ENCODE measurements around the gene ARL5B.

The ARL5B gene

GRCh38 chr10:18683427-18683826 is 24.2 kb downstream of the ARL5B start:
- ChIA-PET CTCF (no interaction called here), POLR2A (interaction anchor here (0.6 kb wide), 1 partner anchor 9 kb away, joined by 3 read pairs; no protein-coding TSS in a partner anchor)
- no peak for DNase-seq (ENCODE audit: low read depth, low spot score)
- H3K4me3 ChIP-seq (ENCODE audit: low read depth, low read length): no peak overlapping the region
- no peak for TF ChIP-seq CTCF (IDR thresholded peaks at IDR 0.05; ENCODE audit: insufficient read depth, low read length, missing control alignments)

- DNase-seq (ENCODE audit: low read depth, low spot score): no peak
- ChIA-PET POLR2A (no interaction called here), CTCF (no interaction called here)
- H3K4me3 ChIP-seq (ENCODE audit: low read depth, low read length): no peak overlapping the region
- no peak for TF ChIP-seq CTCF (IDR thresholded peaks at IDR 0.05; ENCODE audit: insufficient read depth, low read length, missing control alignments)
These were observed 25.2 kb downstream of the ARL5B start for GRCh38 chr10:18684416-18684815.

GRCh38 chr10:18684953-18685352 is 25.7 kb downstream of the ARL5B start:
- H3K4me3 ChIP-seq (ENCODE audit: low read depth, low read length): no peak overlapping the region
- CTCF ChIA-PET: no interaction called here
- no peak for TF ChIP-seq CTCF (IDR thresholded peaks at IDR 0.05; ENCODE audit: insufficient read depth, low read length, missing control alignments)
- DNase-seq (ENCODE audit: low read depth, low spot score): no peak
- POLR2A ChIA-PET: no interaction called here

- TF ChIP-seq CTCF (IDR thresholded peaks at IDR 0.05; ENCODE audit: insufficient read depth, low read length, missing control alignments): no peak
- CTCF ChIA-PET: no interaction called here
- POLR2A ChIA-PET: no interaction called here
These were observed 26.3 kb downstream of the ARL5B start for GRCh38 chr10:18685555-18685954.

GRCh38 chr10:18687195-18687594 is 28.0 kb downstream of the ARL5B start:
- no peak overlapping the region for H3K4me3 ChIP-seq (ENCODE audit: low read depth, low read length)
- no peak for DNase-seq (ENCODE audit: low read depth, low spot score)
- TF ChIP-seq CTCF (IDR thresholded peaks at IDR 0.05; ENCODE audit: insufficient read depth, low read length, missing control alignments): no peak
- ChIA-PET CTCF (no interaction called here), POLR2A (no interaction called here)

More at GRCh38 chr10:18685555-18685954, 26.3 kb downstream of the ARL5B start:
- no peak overlapping the region for H3K4me3 ChIP-seq (ENCODE audit: low read depth, low read length)
- no peak for DNase-seq (ENCODE audit: low read depth, low spot score)

- TF ChIP-seq CTCF (IDR thresholded peaks at IDR 0.05; ENCODE audit: insufficient read depth, low read length, missing control alignments): no peak
- ChIA-PET CTCF (no interaction called here), POLR2A (no interaction called here)
- H3K4me3 ChIP-seq (ENCODE audit: low read depth, low read length): no peak overlapping the region
- no peak for DNase-seq (ENCODE audit: low read depth, low spot score)
These were observed 28.5 kb downstream of the ARL5B start for GRCh38 chr10:18687706-18688105.
